Suprapubic skin (tissue), 4 donors: ENCODE measurements around the gene FRMPD4. TPM values are rescaled to one million over a fixed set of nuclear protein-coding genes. Genes with fewer than 3 reads are reported as not detected.

Experiments
- DNase-seq, 2 donors: peaks; one replicate each; pipeline ENCODE4 v3.0.0-alpha.2; 2019; ENCODE audit warnings: low spot score in 2 of 2
- H3K27ac ChIP-seq: fragments of 200-600 bp; sonication (generic); one replicate; pipeline ENCODE4 v1.5.1; 2019
- H3K27me3 ChIP-seq: fragments of 200-600 bp; sonication (generic); one replicate; pipeline ENCODE4 v1.5.1; 2019
- H3K36me3 ChIP-seq: fragments of 200-600 bp; sonication (generic); one replicate; pipeline ENCODE4 v1.5.1; 2019
- H3K4me1 ChIP-seq: fragments of 200-600 bp; sonication (generic); one replicate; pipeline ENCODE4 v1.5.1; 2019
- H3K4me3 ChIP-seq: fragments of 200-600 bp; sonication (generic); one replicate; pipeline ENCODE4 v1.5.1; 2019; ENCODE audit warnings: mild to moderate bottlenecking
- H3K9me3 ChIP-seq: fragments of 200-600 bp; sonication (generic); one replicate; pipeline ENCODE4 v1.5.1; 2019
- EP300 ChIP-seq: sonication (generic); formaldehyde crosslinking; IDR thresholded peaks from one replicate; pipeline ENCODE4 v1.6.1; 2017; ENCODE audit warnings: antibody characterized with exemption
- POLR2A ChIP-seq, 2 donors: fragments of 450-650 bp; IDR thresholded peaks; one replicate each; pipeline ENCODE4 v1.6.1; 2017; ENCODE audit warnings: antibody characterized with exemption in 2 of 2, mild to moderate bottlenecking in 2 of 2, moderate library complexity in 2 of 2
- POLR2AphosphoS5 ChIP-seq, 3 donors: sonication (generic); formaldehyde crosslinking; IDR thresholded peaks; one replicate each; pipeline ENCODE4 v1.6.1; 2017; ENCODE audit warnings: antibody characterized with exemption in 3 of 3
- WGBS: methylation state at CpG from one replicate; pipeline ENCODE4 v1.1.5; 2018; 5-methylcytosine and 5-hydroxymethylcytosine counted together
- total RNA-seq, 4 donors: library from RNA; depleted of rRNA; stranded (reverse); fragments of >200 nt; gene quantifications; one replicate each; pipeline ENCODE4 v1.1.0, GENCODE V29; 2016
- TF ChIP-seq, protein P1 (sequence below), 2 donors: fragments of 200-600 bp in 1 of 2; fragments of 450-650 bp in 1 of 2; sonication (generic) in 1 of 2; IDR thresholded peaks; one replicate each; pipeline ENCODE4 v1.5.1; 2016 to 2019; ENCODE audit warnings: antibody characterized with exemption in 2 of 2, mild to moderate bottlenecking in 1 of 2, moderate library complexity in 1 of 2

FRMPD4 gene
- total RNA-seq, 4 donors from 2014 or later: 0.08 to 0.13 TPM; not detected in 2

DNA sequence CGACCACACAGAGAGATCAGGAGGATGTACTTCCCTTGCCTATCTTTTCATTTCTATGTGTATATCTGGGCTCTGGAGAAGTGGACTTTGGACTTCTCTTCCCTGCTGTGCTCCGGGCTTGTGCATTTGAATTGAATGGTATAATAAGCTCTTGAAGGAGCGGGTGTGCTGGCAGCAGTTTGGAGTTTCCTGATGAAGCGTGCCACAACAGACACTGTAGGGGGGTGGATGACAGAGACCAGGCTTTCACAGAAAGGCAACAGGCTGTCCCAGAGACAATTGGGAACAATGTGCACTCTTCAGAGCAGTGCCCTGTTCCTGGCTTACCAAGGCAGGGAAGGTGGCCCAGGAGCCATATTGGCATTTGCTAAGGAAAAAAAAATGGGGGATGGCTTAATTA, 170.1 kb downstream of the FRMPD4 start:
- no peak for DNase-seq
- no peaks in the 10 kb centered on the region for H3K27me3 ChIP-seq
- TF ChIP-seq, protein P1, sequence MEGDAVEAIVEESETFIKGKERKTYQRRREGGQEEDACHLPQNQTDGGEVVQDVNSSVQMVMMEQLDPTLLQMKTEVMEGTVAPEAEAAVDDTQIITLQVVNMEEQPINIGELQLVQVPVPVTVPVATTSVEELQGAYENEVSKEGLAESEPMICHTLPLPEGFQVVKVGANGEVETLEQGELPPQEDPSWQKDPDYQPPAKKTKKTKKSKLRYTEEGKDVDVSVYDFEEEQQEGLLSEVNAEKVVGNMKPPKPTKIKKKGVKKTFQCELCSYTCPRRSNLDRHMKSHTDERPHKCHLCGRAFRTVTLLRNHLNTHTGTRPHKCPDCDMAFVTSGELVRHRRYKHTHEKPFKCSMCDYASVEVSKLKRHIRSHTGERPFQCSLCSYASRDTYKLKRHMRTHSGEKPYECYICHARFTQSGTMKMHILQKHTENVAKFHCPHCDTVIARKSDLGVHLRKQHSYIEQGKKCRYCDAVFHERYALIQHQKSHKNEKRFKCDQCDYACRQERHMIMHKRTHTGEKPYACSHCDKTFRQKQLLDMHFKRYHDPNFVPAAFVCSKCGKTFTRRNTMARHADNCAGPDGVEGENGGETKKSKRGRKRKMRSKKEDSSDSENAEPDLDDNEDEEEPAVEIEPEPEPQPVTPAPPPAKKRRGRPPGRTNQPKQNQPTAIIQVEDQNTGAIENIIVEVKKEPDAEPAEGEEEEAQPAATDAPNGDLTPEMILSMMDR (IDR thresholded peaks at IDR 0.05): no peak
- no peak for TF ChIP-seq EP300
- TF ChIP-seq POLR2A (IDR thresholded peaks at IDR 0.05): no peak
- TF ChIP-seq POLR2AphosphoS5 (IDR thresholded peaks at IDR 0.05): no peak
- 78% methylated on average over 4 of the region's 4 CpGs for WGBS
- H3K4me3 ChIP-seq: no peak overlapping the region
- no peak overlapping the region for H3K27ac ChIP-seq
- no peaks in the 10 kb centered on the region for H3K4me1 ChIP-seq
- H3K9me3 ChIP-seq: no peaks in the 10 kb centered on the region
- H3K36me3 ChIP-seq: no peaks in the 10 kb centered on the region

DNA sequence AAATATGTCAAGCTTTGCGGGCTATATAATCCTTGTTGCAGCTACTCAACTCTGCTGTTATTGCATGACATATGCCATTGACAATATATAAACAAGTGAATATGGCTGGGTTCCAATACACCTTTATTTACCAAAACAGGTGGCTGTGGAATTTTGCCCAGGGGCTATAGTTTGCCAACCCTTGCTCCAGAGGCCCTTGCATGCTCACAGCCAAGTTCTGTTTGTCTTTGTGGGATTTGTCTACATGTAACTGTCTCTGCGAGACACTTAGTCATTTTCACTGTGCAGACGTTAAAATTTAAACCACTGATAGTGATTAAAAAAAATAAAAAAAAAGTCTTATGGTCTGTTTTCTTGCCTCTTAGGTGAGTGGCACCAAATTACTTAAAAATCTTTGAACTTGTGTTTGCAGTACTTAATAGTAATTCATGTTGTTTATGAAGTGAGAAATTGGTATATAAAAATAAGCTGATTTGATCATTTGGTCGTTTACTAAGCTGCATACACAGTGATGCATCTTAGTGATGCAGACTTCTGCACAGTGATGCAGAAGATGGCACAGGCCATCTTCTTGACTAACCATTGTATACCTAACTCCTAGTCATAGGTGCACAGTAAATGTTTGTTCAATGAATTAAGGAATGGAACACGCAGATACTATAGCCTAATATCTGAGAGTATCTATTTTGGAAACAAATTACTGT, 170.9 kb downstream of the FRMPD4 start:
- no peak overlapping the region for H3K4me3 ChIP-seq
- TF ChIP-seq POLR2A (IDR thresholded peaks at IDR 0.05) (no peak), POLR2AphosphoS5 (IDR thresholded peaks at IDR 0.05) (no peak), EP300 (no peak)
- TF ChIP-seq, protein P1 (IDR thresholded peaks at IDR 0.05): no peak
- no peak overlapping the region for H3K27ac ChIP-seq
- no peak for DNase-seq
- no peaks in the 10 kb centered on the region for H3K4me1 ChIP-seq
- no peaks in the 10 kb centered on the region for H3K9me3 ChIP-seq
- no peaks in the 10 kb centered on the region for H3K36me3 ChIP-seq
- WGBS: 58% methylated on average over 5 of the region's 5 CpGs
- no peaks in the 10 kb centered on the region for H3K27me3 ChIP-seq

- TF ChIP-seq POLR2A (IDR thresholded peaks at IDR 0.05) (no peak), POLR2AphosphoS5 (IDR thresholded peaks at IDR 0.05) (no peak), EP300 (no peak)
- TF ChIP-seq, protein P1 (IDR thresholded peaks at IDR 0.05): no peak
- H3K27ac ChIP-seq: no peak overlapping the region
- no peak for DNase-seq
- no peak overlapping the region for H3K4me3 ChIP-seq
- no peaks in the 10 kb centered on the region for H3K4me1 ChIP-seq
- H3K36me3 ChIP-seq: no peaks in the 10 kb centered on the region
- H3K27me3 ChIP-seq: no peaks in the 10 kb centered on the region
- 53% methylated on average over 6 of the region's 6 CpGs for WGBS
- no peaks in the 10 kb centered on the region for H3K9me3 ChIP-seq
These were observed 171.4 kb downstream of the FRMPD4 start for GRCh38 chrX:12309744-12310076.

DNA sequence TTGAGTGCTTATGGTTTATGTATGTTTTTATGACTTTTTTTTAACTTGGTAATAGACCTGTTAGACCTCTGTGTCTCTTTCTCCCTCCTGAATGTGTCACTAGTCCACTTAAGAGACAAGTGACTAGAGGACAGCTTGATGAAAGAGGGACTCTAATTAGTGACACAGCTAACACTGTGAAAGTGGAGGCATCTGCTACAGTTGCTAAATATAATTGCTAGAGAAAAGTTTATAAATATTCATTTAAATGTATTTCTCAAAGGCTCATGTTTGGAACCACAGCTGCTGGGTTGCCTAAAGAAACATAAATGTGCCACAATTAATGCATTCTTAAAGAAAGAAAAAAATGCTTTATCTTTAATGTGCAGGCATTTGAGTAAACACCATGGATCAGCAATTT, 176.4 kb downstream of the FRMPD4 start:
- Histone ChIP-seq H3K4me3 (no peak overlapping the region), H3K36me3 (no peaks in the 10 kb centered on the region), H3K4me1 (no peaks in the 10 kb centered on the region), H3K9me3 (no peaks in the 10 kb centered on the region), H3K27me3 (no peaks in the 10 kb centered on the region), H3K27ac (no peak overlapping the region)
- TF ChIP-seq, protein P1 (IDR thresholded peaks at IDR 0.05): no peak
- TF ChIP-seq EP300 (no peak), POLR2AphosphoS5 (IDR thresholded peaks at IDR 0.05) (no peak), POLR2A (IDR thresholded peaks at IDR 0.05) (no peak)
- no peak for DNase-seq

- H3K4me1 ChIP-seq: no peaks in the 10 kb centered on the region
- DNase-seq: no peak
- no peaks in the 10 kb centered on the region for H3K27me3 ChIP-seq
- TF ChIP-seq, protein P1 (IDR thresholded peaks at IDR 0.05): no peak
- TF ChIP-seq POLR2A (IDR thresholded peaks at IDR 0.05) (no peak), POLR2AphosphoS5 (IDR thresholded peaks at IDR 0.05) (no peak), EP300 (no peak)
- H3K36me3 ChIP-seq: no peaks in the 10 kb centered on the region
- no peak overlapping the region for H3K4me3 ChIP-seq
- no peak overlapping the region for H3K27ac ChIP-seq
- no peaks in the 10 kb centered on the region for H3K9me3 ChIP-seq
- WGBS: 38% methylated on average over 2 of the region's 2 CpGs
These were observed 177.3 kb downstream of the FRMPD4 start for GRCh38 chrX:12315526-12315925.
